HG03097 (cell line): ENCODE measurements around the gene TOP3A.
"Not testable (repeated sequence)": the region's sequence is repeated elsewhere in the genome, so short reads cannot be mapped to it uniquely, and the experiment has no call there.

Experiments used
- ATAC-seq: cut with Tn5 transposase; IDR thresholded peaks from one replicate; pipeline ENCODE4 v1.9.1; 2021; ENCODE audit not compliant: unreplicated experiment, low FRiP score

Gene TOP3A

GRCh38 chr17:18324140-18325050 lies 9.6 kb upstream of the TOP3A start:
- ATAC-seq: no peak

DNA sequence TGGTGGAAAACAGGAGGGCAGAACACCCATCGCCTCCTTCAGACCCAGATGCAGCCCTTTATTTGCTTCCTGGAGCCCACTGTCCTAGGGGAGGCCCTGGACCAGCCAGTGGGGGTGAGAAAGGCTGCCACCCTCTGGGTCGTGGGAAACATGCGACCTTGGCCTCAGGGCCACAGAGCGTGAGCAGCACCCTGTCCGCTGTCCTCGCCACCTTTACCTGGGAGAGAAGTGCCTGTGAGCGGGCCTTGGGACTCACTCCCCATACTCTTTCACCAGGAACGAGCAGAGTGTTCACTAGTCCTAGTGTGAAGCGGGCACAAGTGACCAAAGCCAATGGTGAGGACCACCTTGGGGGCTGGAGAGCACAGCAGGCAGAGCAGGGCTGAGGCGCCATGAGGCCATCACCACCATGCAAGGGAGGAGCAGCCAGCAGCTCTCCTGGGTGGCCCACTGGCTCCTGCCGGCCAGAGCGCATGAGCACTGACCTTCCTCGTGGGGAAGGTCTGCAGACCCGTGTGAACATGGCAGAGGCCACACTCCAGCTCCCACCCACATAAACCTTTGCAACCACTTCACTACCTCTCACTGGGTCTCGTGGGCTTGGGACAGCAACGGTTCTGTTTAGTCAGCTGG lies 8.8 kb upstream of the TOP3A start:
- ATAC-seq: no peak

DNA sequence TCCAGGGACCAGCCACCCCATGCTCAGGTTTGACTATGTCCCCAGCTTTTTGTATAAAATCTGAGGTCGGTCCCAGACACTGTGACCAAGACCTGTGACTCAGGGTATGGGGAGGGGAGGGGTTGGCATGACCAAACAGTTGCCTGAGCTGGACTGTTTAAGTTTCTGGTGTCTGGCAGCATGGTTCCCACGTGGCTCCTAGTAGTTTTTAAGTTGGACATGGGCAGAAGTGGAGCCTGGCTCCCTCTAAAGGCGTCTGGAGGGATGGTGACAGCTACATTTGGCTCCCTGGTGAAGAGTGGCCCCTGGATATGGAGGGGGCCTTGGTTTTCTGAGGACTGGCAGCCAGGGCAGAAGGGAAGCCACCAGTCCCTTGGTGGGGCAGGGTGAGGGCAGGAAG lies 8.2 kb upstream of the TOP3A start:
- no peak for ATAC-seq

- ATAC-seq: no peak
Measured at GRCh38 chr17:18322522-18322921, 7.7 kb upstream of the TOP3A start.

DNA sequence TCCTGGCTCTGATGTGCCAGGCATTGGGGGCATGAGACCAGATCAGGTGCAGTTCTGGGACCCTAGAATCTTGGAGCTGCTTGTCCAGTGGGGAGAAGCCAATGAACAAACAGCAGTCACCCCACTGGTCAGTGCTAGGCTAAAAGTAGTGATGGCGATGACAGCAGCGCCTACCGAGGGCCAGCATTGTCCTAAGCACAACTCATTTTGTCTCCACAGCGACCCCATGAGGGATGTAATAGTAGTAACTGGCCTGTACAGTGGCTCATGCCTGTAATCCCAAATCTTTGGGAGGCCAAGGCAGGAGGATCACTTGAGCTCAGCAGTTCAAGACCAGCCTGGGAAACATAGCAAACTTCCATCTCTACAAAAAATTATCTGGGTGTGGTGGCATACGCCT lies 6.5 kb upstream of the TOP3A start:
- ATAC-seq: no peak

GRCh38 chr17:18320301-18320700 lies 5.5 kb upstream of the TOP3A start:
- no peak for ATAC-seq

DNA sequence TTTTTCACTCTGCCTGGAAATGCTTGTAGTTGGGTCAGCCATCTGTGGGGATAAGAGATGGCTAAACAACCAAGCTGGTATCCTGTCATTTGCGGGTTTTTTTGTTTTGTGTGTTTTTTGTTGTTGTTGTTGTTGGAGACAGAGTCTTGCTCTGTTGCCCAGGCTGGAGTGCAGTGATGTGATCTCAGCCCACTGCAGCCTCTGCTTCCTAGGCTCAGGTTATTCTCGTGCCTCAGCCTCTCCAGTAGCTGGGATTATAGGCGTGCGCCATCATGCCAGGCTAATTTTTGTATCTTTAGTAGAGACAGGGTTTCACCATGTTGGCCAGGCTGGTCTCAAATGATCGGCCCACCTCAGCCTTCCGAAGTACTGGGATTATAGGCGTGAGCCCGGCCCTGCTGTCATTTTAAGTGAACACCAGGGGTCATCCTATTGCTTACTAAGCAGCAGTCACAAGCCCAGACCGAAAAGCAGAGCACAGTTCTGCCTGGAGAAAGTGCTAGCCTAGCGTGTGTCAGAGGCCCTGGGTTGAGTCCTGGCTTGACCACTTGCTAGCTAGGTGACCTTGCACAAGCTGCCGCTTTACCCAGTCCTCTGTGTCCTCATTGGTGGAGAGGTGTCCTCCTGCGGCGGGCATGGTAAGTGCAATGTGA lies 4.9 kb upstream of the TOP3A start:
- ATAC-seq: no peak

GRCh38 chr17:18318771-18319450 lies 4.1 kb upstream of the TOP3A start:
- ATAC-seq: no peak

- ATAC-seq: no peak
Measured at GRCh38 chr17:18318117-18318516, 3.3 kb upstream of the TOP3A start.

GRCh38 chr17:18315961-18316360 lies 1.2 kb upstream of the TOP3A start:
- no peak for ATAC-seq

DNA sequence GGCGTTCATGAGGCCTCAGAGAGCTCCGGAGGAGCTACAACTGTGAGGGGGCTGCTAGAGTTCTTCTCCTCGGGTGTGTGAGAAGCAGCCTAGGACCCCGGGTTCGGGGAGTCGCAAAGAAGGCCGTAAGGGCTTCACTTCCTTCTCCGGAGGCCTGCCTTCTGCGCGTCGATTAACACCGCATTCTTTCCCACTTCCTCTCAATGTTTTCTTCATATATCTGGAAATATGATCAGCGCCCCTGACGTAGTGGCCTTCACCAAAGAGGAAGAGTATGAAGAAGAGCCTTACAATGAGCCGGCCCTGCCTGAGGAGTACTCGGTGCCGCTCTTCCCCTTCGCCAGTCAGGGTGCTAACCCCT lies 748 bp upstream of the TOP3A start:
- peak; percentile 6 for ATAC-seq

- ATAC-seq: peak; percentile 6
Measured at GRCh38 chr17:18314059-18314730, 599 bp downstream of the TOP3A start.

- ATAC-seq: no peak
Measured at GRCh38 chr17:18309202-18309601, 5.6 kb downstream of the TOP3A start.

DNA sequence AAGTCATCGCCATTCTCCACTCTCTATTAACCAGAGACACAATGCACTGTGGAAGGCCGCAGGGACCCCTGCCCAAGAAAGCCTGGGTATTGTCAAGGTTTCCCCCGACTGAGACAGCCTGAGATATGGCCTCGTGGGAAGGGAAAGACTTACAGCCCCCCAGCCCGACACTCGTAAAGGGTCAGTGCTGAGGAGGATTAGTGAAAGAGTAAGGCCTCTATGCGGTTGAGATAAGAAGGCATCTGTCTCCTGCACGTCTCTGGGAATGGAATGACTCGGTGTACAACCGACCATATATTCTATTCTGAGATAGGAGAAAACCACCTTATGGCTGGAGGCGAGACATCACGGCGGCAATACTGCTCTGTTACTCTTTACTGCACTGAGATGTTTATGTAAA lies 11.6 kb downstream of the TOP3A start:
- ATAC-seq: not testable (repeated sequence)

DNA sequence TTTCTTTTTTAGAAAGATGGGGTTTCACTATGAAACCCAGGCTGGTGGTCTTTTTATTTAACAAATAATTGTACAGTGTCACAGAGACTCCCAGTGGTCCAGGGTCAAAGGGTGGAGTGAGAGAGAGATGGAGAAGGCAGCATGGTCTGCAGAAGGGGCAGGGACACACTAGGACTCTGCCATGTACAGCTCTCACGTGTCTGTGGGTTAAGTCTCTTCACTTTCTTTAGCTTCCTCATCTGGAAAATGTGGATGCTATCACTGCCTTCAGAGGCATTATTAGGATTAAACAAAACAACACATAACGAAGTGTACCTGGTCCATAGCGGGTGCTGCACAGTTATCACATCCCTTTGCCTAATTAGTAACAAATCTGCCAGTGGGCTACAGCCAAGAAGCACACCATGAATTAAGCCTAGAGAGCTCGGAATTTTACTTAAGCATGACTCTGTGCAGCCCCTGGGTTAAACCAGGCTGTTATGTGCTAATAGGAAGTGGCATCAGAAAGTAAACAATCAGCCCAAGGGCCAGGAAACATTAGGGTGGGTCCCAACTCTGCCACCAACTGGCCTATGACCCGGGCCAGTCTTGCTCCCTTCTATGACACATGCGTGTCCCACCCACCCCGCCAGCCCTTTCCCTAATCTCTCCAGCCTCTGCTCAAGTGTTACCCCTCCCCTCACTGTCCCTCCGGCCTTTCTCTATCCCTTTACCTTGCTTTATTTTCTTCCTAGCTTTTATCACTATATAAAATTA lies 13.9 kb downstream of the TOP3A start:
- ATAC-seq: no peak

GRCh38 chr17:18298061-18298460 lies 16.7 kb downstream of the TOP3A start:
- not testable (repeated sequence) for ATAC-seq

- ATAC-seq: no peak
Measured at GRCh38 chr17:18291718-18292540, 22.9 kb downstream of the TOP3A start.

DNA sequence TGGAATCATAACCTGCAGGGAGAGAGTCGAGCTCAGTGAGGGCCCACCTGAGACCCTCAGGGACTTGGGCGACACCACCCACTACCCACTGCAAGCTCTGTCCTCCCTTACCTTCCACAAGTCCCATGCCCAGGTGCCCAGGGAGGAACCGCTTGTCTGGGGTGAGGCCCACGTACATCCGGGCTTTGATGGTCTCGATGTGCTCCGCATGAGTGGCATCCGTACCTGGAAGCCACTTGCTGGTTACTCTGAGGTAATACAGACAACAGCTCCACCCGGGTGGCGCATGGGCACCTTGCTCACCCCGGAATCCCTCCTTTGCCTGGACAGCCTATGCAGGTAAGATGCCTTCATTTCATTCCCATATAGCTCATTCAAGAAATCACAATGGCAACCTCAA lies 29.5 kb downstream of the TOP3A start:
- no peak for ATAC-seq

DNA sequence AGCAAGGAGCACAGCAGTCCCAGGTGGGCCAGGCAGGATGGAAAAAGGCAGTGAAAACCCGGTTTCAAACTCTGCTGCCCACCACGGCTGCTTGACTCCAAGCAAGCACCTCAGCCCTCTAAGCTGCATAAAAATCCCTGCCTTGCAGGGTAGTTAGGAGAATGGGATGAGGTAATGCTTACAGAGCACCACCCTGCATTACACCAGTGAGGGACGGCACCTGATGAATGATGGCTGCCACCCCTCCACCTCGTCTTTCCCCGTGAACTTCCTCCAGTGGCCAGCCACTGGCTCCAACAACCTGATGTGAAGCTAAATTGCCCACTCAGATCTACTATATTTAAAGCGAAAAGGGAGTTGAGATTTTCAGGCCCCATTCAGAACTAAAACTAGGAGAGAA lies 33.0 kb downstream of the TOP3A start:
- no peak for ATAC-seq
